ENCODE data around the gene ZNF219.

ZNF219 gene

DNA sequence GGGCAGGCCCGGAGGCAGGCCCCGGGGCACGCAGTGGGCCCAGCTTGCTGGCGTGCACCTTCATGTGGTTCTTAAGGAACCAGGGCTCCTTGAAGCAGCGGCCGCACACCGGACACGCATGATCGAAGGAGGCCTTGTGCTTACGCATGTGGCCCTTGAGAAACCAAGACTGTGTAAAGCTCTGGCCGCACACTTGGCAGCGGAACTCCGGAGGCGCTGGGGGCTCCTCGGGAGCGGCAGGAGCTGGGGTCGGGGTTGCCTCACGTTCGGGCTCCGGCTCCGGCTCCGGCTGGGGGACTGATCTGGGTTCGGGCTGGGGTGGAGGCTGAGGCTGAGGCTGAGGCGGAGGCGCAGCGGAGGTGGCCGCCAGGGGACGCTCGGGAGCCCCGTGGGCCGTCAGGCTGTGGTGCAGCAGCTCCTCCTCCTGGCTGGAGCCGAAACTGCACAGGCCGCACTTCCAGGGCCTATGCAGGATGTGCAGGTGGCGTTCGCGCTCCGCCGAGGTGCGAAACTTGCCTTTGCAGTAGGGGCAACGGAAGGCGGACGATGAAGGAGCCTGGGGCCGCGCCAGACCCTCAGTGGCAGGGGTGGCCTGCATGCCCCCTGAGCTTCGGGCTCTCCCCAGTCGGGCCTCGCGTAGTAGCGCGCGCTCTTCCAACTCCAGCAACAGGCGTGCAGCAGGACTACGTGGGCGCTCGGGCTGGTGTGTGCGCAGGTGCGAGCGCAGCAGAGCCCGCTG is 6.0 kb downstream of the ZNF219 start:
- DNase-seq (ENCODE audit: low read depth), result peak; percentile 71
- H3K4me3 ChIP-seq (ENCODE audit: control insufficient read depth, low read depth, low read length), result no peak overlapping the region
- TF ChIP-seq, protein P1, sequence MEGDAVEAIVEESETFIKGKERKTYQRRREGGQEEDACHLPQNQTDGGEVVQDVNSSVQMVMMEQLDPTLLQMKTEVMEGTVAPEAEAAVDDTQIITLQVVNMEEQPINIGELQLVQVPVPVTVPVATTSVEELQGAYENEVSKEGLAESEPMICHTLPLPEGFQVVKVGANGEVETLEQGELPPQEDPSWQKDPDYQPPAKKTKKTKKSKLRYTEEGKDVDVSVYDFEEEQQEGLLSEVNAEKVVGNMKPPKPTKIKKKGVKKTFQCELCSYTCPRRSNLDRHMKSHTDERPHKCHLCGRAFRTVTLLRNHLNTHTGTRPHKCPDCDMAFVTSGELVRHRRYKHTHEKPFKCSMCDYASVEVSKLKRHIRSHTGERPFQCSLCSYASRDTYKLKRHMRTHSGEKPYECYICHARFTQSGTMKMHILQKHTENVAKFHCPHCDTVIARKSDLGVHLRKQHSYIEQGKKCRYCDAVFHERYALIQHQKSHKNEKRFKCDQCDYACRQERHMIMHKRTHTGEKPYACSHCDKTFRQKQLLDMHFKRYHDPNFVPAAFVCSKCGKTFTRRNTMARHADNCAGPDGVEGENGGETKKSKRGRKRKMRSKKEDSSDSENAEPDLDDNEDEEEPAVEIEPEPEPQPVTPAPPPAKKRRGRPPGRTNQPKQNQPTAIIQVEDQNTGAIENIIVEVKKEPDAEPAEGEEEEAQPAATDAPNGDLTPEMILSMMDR (conservative IDR thresholded peaks at IDR 0.05; ENCODE audit: control insufficient read depth, insufficient read depth, low read depth, low read length), result peak; percentile 99

DNA sequence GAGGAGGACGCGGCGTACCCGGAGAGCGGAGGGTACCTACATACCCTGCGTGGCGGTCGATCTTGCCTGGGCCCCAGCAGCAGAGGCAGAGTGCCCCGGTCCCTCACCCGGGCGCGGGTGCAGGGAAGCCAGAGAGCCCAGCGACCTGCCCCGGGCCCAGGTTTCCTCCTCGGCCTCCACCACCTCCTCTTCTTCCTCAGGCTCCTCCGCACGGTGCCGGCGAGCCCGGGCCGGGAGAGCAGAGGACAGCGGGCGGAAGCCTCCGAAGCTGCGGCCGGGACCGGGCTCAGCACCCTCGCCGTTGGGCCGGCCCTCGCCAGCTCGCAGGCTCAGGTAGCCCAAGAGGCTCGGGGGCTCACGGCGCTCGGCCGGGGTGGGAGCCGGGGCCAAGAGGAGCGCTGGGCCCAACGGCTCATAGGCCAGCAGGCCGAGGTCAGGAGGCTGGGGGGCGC is 6.6 kb downstream of the ZNF219 start:
- H3K4me3 ChIP-seq (ENCODE audit: control insufficient read depth, low read depth, low read length), result no peak overlapping the region
- TF ChIP-seq, protein P1 (conservative IDR thresholded peaks at IDR 0.05; ENCODE audit: control insufficient read depth, insufficient read depth, low read depth, low read length), result no peak
- no peak for DNase-seq (ENCODE audit: low read depth)

DNA sequence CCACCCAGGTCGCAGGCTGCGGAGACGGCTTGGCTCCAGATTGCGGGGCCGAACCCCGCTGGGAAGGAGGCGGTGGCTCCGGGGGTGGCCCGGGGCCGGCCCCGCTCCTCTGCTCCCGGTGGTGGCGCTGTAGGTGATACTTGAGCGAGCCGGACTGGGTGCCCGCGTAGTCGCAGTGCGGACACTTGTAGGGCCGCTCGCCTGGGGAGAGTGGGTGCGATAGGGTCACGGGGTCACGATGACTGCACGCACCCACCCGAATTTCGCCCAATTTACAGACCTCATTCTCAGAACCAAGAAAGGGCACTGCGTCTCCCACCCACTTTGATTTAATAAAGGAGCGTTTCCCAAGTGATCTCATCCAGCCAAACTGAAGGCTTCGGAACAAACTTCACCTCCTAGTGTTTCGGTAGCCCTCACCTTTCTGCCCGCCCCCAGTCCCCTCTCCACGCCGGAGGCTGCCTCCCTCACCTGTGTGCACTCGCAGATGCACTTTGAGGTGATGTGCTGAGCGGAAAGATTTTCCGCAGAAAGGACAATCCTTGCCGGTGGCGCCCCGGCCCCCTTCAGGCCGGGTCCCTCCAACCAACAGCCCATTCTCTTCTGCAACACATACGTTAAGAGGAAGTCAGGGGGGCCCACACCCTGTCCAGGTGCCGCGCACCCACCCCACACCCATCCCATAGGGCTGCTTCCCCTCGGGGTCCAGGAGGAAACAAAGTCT is 7.4 kb downstream of the ZNF219 start:
- DNase-seq (ENCODE audit: low read depth), result no peak
- no peak overlapping the region for H3K4me3 ChIP-seq (ENCODE audit: control insufficient read depth, low read depth, low read length)
- TF ChIP-seq, protein P1 (conservative IDR thresholded peaks at IDR 0.05; ENCODE audit: control insufficient read depth, insufficient read depth, low read depth, low read length), result no peak

- TF ChIP-seq, protein P1 (conservative IDR thresholded peaks at IDR 0.05; ENCODE audit: control insufficient read depth, insufficient read depth, low read depth, low read length), result peak; percentile 46
- no peak overlapping the region for H3K4me3 ChIP-seq (ENCODE audit: control insufficient read depth, low read depth, low read length)
- no peak for DNase-seq (ENCODE audit: low read depth)
Observed at GRCh38 chr14:21090194-21090939, 8.1 kb downstream of the ZNF219 start.

GRCh38 chr14:21089877-21090193 is 8.6 kb downstream of the ZNF219 start:
- H3K4me3 ChIP-seq (ENCODE audit: control insufficient read depth, low read depth, low read length), result no peak overlapping the region
- DNase-seq (ENCODE audit: low read depth), result no peak
- TF ChIP-seq, protein P1 (conservative IDR thresholded peaks at IDR 0.05; ENCODE audit: control insufficient read depth, insufficient read depth, low read depth, low read length), result no peak

- TF ChIP-seq, protein P1 (conservative IDR thresholded peaks at IDR 0.05; ENCODE audit: control insufficient read depth, insufficient read depth, low read depth, low read length), result no peak
- no peak overlapping the region for H3K4me3 ChIP-seq (ENCODE audit: control insufficient read depth, low read depth, low read length)
- no peak for DNase-seq (ENCODE audit: low read depth)
Observed at GRCh38 chr14:21089271-21089670, 9.2 kb downstream of the ZNF219 start.

Data from fibroblast of mammary gland (primary cell).